B cell (primary cell): ENCODE data around the gene IRF1. TPM values are rescaled to one million over a fixed set of nuclear protein-coding genes. Genes with fewer than 3 reads are reported as not detected.
A peak's percentile ranks its signal among the peaks of the same experiment; 100 is the strongest.

Source experiments
- ATAC-seq: fragments of 200-7000 bp; cut with Tn5 transposase; one replicate; pipeline ENCODE4 v1.10.0; 2021; ENCODE audit warnings: low read depth, mild to moderate bottlenecking, moderate number of reproducible peaks, moderate library complexity
- CTCF ChIA-PET: fragments of 350-600 bp; sonication (Branson Sonifier 250); formaldehyde crosslinking; loops from one replicate; lab custom pipeline; 2021; ENCODE audit warnings: antibody characterized with exemption, inconsistent platforms; lab: Charles Lee
- POLR2A ChIA-PET: fragments of 350-600 bp; sonication (Branson Sonifier 250); formaldehyde crosslinking; loops from one replicate; lab custom pipeline; 2021; ENCODE audit warnings: antibody characterized with exemption; lab: Charles Lee
- DNase-seq: peaks from one replicate; pipeline ENCODE4 v3.0.0; 2013
- H2AFZ ChIP-seq: 2 replicates; pipeline ENCODE4 v1.6.1; 2012; ENCODE audit warnings: mild to moderate bottlenecking, low read depth, low read length; ENCODE audit not compliant: insufficient read depth, poor library complexity, severe bottlenecking
- H3K27ac ChIP-seq, 2 donors: 1 replicate in 1 of 2; 2 replicates in 1 of 2; pipeline ENCODE4 v1.5.1; 2012 to 2013; ENCODE audit warnings: low read length in 2 of 2, mild to moderate bottlenecking in 2 of 2, moderate library complexity in 1 of 2
- H3K27me3 ChIP-seq, 4 experiments: fragments of 200-600 bp in 1 of 4; sonication (generic) in 1 of 4; replicated peaks in 1 of 4; 1 replicate in 2 of 4; 2 replicates in 2 of 4; pipeline versions ENCODE4 v1.6.1 to v1.7.0; 2013 to 2016; ENCODE audit warnings: low read length in 3 of 4, mild to moderate bottlenecking in 2 of 4, mixed read lengths in 1 of 4, moderate library complexity in 1 of 4; ENCODE audit not compliant: insufficient read depth in 4 of 4, control insufficient read depth in 3 of 4; ENCODE audit errors: control extremely low read depth in 1 of 4
- H3K36me3 ChIP-seq, 2 experiments: replicated peaks in 1 of 2; 1 replicate in 1 of 2; 2 replicates in 1 of 2; pipeline versions ENCODE4 v1.6.1 to v1.7.1; 2013; ENCODE audit warnings: low read length in 1 of 2; ENCODE audit not compliant: insufficient read depth in 2 of 2, control insufficient read depth in 1 of 2; ENCODE audit errors: control extremely low read depth in 1 of 2, extremely low read depth in 1 of 2
- H3K4me1 ChIP-seq, 2 donors: fragments of 200-600 bp in 1 of 2; sonication (generic) in 1 of 2; 1 replicate in 1 of 2; 2 replicates in 1 of 2; pipeline versions ENCODE4 v1.5.1 to v1.6.1; 2013 to 2017; ENCODE audit warnings: low read length in 2 of 2; ENCODE audit not compliant: control insufficient read depth in 2 of 2, insufficient read depth in 2 of 2
- H3K4me2 ChIP-seq: replicated peaks from 2 replicates; pipeline ENCODE3; 2012; ENCODE audit warnings: mild to moderate bottlenecking, low read depth, low read length; ENCODE audit not compliant: poor library complexity, severe bottlenecking
- H3K4me3 ChIP-seq, 5 experiments: fragments of 200-600 bp in 1 of 5; sonication (generic) in 1 of 5; 1 replicate in 3 of 5; 2 replicates in 2 of 5; pipeline versions ENCODE4 v1.5.1 to v1.7.0; 2011 to 2016; ENCODE audit warnings: low read length in 4 of 5, mild to moderate bottlenecking in 4 of 5, low read depth in 2 of 5, control low read depth in 1 of 5, moderate library complexity in 1 of 5; ENCODE audit not compliant: insufficient read depth in 1 of 5; ENCODE audit errors: control extremely low read depth in 1 of 5, extremely low read depth in 1 of 5
- H3K79me2 ChIP-seq: fragments of 200-600 bp; sonication (generic); one replicate; pipeline ENCODE4 v1.6.0; 2016; ENCODE audit warnings: low read length; ENCODE audit not compliant: control insufficient read depth, insufficient read depth
- H3K9ac ChIP-seq: fragments of 200-600 bp; sonication (generic); 2 replicates; pipeline ENCODE4 v1.6.1; 2017; ENCODE audit warnings: mild to moderate bottlenecking, low read length, moderate library complexity
- H3K9me3 ChIP-seq, 3 donors: one replicate each; pipeline versions ENCODE4 v1.6.1 to v1.7.1; 2013; ENCODE audit warnings: low read length in 2 of 3; ENCODE audit not compliant: control insufficient read depth in 2 of 3, insufficient read depth in 1 of 3; ENCODE audit errors: control extremely low read depth in 1 of 3
- H4K20me1 ChIP-seq: 2 replicates; pipeline ENCODE4 v1.6.0; 2012; ENCODE audit warnings: mild to moderate bottlenecking, low read length; ENCODE audit not compliant: insufficient read depth, control insufficient read depth, poor library complexity, severe bottlenecking
- H3K27ac Mint-ChIP-seq: one replicate; pipeline ENCODE4 v1.8.0; 2021; ENCODE audit warnings: mixed read lengths
- H3K27me3 Mint-ChIP-seq: one replicate; pipeline ENCODE4 v1.8.0; 2021; ENCODE audit warnings: mixed read lengths
- H3K4me1 Mint-ChIP-seq: one replicate; pipeline ENCODE4 v1.8.0; 2021; ENCODE audit warnings: mixed read lengths
- H3K4me3 Mint-ChIP-seq: one replicate; pipeline ENCODE4 v1.8.0; 2021; ENCODE audit warnings: mixed read lengths
- H3K9me3 Mint-ChIP-seq: one replicate; pipeline ENCODE4 v1.8.0; 2022; ENCODE audit warnings: mixed read lengths; ENCODE audit not compliant: insufficient read depth
- EZH2 ChIP-seq: IDR thresholded peaks from 2 replicates; pipeline ENCODE4 v1.6.1; 2012; ENCODE audit warnings: borderline replicate concordance, low read depth, mild to moderate bottlenecking, moderate library complexity, low read length; ENCODE audit not compliant: insufficient read depth, poor library complexity, severe bottlenecking
- WGBS: methylation state at CpG from one replicate; pipeline ENCODE4 v1.1.5; 2013; ENCODE audit warnings: missing lambda C conversion rate; ENCODE audit not compliant: insufficient coverage; 5-methylcytosine and 5-hydroxymethylcytosine counted together
- intact Hi-C: fragments of 100-400 bp; cut with micrococcal nuclease; formaldehyde crosslinking; loops from one replicate; pipeline ENCODE4 v1.10.0; 2022
- polyA plus RNA-seq: library from polyadenylated mRNA; depleted of rRNA; stranded (reverse); fragments of >200 nt; gene quantifications from 2 replicates; pipeline ENCODE4 v1.2.3, GENCODE V29; 2012
- total RNA-seq, 2 donors: library from RNA; stranded (reverse); fragments of 120-200 nt in 1 of 2; gene quantifications; 1 replicate in 1 of 2; 2 replicates in 1 of 2; pipeline versions ENCODE4 v1.2.3 to v1.2.4, GENCODE V29; 2013 to 2022
- TF ChIP-seq, protein P1 (sequence below): fragments of 200-600 bp; IDR thresholded peaks from one replicate; pipeline ENCODE4 v1.8.0; 2022; ENCODE audit warnings: antibody characterized with exemption, mild to moderate bottlenecking

The IRF1 gene
- total and polyA plus RNA-seq, 2 donors (not counting 1 experiment from before 2014, with no cell fraction given): 173 to 306 TPM

DNA sequence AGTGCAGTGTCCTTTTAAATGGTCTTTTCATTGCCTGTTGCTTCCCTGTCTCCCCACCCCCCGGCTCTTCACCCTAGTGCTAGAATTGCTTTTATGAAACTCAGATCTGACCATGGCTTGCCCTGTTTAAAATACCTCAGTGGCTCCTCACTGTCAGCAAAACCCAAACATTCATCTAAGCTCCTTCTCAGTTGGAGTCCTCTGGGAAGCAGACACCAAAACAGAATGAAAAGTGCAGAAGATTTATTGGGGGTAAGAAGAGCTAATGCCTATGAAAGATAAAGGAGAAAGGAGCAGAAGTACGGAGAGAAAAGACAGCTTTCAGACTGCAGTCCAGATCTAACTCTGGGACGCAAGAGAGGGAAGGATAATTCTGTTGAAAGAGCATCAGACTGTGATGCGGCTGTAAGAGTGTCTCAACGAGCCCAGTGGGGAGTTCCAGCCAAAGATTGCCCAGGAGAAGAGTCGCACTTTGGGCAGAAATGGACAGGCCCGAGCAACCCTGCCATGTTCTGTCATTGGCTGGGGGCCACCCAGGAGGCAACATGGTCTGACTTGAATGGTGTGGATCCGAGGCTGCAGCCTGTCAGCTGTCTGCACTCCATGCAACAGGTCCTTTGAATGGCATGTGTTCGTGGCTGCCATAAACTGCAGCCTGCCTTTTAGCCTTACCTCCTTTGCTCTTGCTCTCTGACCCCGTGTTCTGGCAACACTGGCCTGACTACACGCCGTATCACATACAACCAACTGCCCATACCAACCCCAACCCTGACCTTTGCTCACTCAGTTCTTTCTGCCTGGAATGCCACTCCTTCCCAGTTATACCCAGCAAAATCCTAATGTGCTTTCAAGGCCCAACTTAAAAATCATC, 55.9 kb downstream of the IRF1 start:
- no peak overlapping the region for H3K9ac ChIP-seq
- H3K4me2 ChIP-seq: no peak overlapping the region
- no peak for TF ChIP-seq EZH2
- TF ChIP-seq, protein P1, sequence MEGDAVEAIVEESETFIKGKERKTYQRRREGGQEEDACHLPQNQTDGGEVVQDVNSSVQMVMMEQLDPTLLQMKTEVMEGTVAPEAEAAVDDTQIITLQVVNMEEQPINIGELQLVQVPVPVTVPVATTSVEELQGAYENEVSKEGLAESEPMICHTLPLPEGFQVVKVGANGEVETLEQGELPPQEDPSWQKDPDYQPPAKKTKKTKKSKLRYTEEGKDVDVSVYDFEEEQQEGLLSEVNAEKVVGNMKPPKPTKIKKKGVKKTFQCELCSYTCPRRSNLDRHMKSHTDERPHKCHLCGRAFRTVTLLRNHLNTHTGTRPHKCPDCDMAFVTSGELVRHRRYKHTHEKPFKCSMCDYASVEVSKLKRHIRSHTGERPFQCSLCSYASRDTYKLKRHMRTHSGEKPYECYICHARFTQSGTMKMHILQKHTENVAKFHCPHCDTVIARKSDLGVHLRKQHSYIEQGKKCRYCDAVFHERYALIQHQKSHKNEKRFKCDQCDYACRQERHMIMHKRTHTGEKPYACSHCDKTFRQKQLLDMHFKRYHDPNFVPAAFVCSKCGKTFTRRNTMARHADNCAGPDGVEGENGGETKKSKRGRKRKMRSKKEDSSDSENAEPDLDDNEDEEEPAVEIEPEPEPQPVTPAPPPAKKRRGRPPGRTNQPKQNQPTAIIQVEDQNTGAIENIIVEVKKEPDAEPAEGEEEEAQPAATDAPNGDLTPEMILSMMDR: no peak
- peaks cover 49 to 65% of the 10 kb centered on the region in 2 donors for H3K4me1 ChIP-seq
- H3K79me2 ChIP-seq: peaks cover 98% of the 10 kb centered on the region
- Mint-ChIP-seq H3K9me3 (no peaks in the 10 kb centered on the region), H3K4me1 (peaks cover 83% of the 10 kb centered on the region), H3K27ac (peak overlapping the region; percentile 74), H3K27me3 (no peaks in the 10 kb centered on the region), H3K4me3 (no peak overlapping the region)
- WGBS: 95% methylated on average over 12 of the region's 12 CpGs
- H3K27ac ChIP-seq: no peak overlapping the region
- intact Hi-C loops: no loop called here
- no peak overlapping the region for H3K4me3 ChIP-seq
- H3K36me3 ChIP-seq: peaks cover 0 to 36% of the 10 kb centered on the region in 2 experiments
- DNase-seq: no peak
- ATAC-seq: no peak
- CTCF ChIA-PET: interaction anchor here (0.6 to 5.6 kb wide), 3 partner anchors 8 to 1544 kb away, joined by 3 to 43 read pairs (median 4); no protein-coding TSS in a partner anchor
- no peak overlapping the region for H2AFZ ChIP-seq
- POLR2A ChIA-PET: interaction anchor here (0.5 kb wide), 1 partner anchor 38 kb away, joined by 8 read pairs; no protein-coding TSS in a partner anchor
- H3K9me3 ChIP-seq: no peaks in the 10 kb centered on the region
- no peaks in the 10 kb centered on the region for H3K27me3 ChIP-seq
- peaks cover 60% of the 10 kb centered on the region for H4K20me1 ChIP-seq

GRCh38 chr5:132433141-132433540, 57.4 kb downstream of the IRF1 start:
- Mint-ChIP-seq H3K27me3 (no peaks in the 10 kb centered on the region), H3K27ac (no peak overlapping the region), H3K9me3 (no peaks in the 10 kb centered on the region), H3K4me1 (peaks cover 87% of the 10 kb centered on the region), H3K4me3 (no peak overlapping the region)
- TF ChIP-seq, protein P1: no peak
- TF ChIP-seq EZH2: no peak
- Histone ChIP-seq H3K27me3 (no peaks in the 10 kb centered on the region), H3K27ac (no peak overlapping the region), H3K36me3 (peaks cover 0 to 35% of the 10 kb centered on the region in 2 experiments), H3K4me2 (no peak overlapping the region), H3K9ac (no peak overlapping the region), H3K4me3 (no peak overlapping the region), H3K4me1 (peaks cover 63 to 67% of the 10 kb centered on the region in 2 donors), H3K79me2 (peaks cover 100% of the 10 kb centered on the region), H4K20me1 (peaks cover 68% of the 10 kb centered on the region), H3K9me3 (no peaks in the 10 kb centered on the region), H2AFZ (no peak overlapping the region)
- WGBS: 100% methylated on average over 2 of the region's 6 CpGs
- ChIA-PET POLR2A (interaction anchor here (0.6 kb wide), 1 partner anchor 103 kb away, joined by 3 read pairs; no protein-coding TSS in a partner anchor), CTCF (interaction anchor here (11.2 kb wide), 1 partner anchor 57 kb away, joined by 109 read pairs; the partner anchor contains the start of gene IRF1)
- ATAC-seq (no peak), DNase-seq (no peak)
- intact Hi-C loops: no loop called here
